Endodermal cell (in vitro differentiated cells): Measurements from ENCODE around the gene FYTTD1. TPM values are rescaled to one million over a fixed set of nuclear protein-coding genes. Genes with fewer than 3 reads are reported as not detected.
A peak's percentile ranks its signal among the peaks of the same experiment; 100 is the strongest.

ENCODE experiments used
- DNase-seq: peaks from one replicate; pipeline ENCODE4 v3.0.0-alpha.2; 2017
- H3K27ac ChIP-seq: 2 replicates; pipeline ENCODE4 v1.5.1; 2013; ENCODE audit warnings: mild to moderate bottlenecking, low read depth, low read length, moderate library complexity
- H3K27me3 ChIP-seq: 2 replicates; pipeline ENCODE4 v1.6.1; 2013; ENCODE audit warnings: mild to moderate bottlenecking, low read length, moderate library complexity; ENCODE audit not compliant: insufficient read depth, control insufficient read depth, poor library complexity, severe bottlenecking
- H3K36me3 ChIP-seq: 2 replicates; pipeline ENCODE4 v1.7.0; 2013; ENCODE audit warnings: mild to moderate bottlenecking, low read length, moderate library complexity; ENCODE audit not compliant: control insufficient read depth, insufficient read depth
- H3K4me1 ChIP-seq: one replicate; pipeline ENCODE4 v1.7.0; 2013; ENCODE audit warnings: low read length; ENCODE audit not compliant: control insufficient read depth, insufficient read depth
- H3K4me3 ChIP-seq: 2 replicates; pipeline ENCODE4 v1.5.1; 2013; ENCODE audit warnings: mild to moderate bottlenecking, low read length, moderate library complexity
- H3K9ac ChIP-seq: 2 replicates; pipeline ENCODE4 v1.6.1; 2013; ENCODE audit warnings: mild to moderate bottlenecking, low read length, moderate library complexity; ENCODE audit not compliant: poor library complexity, severe bottlenecking; ENCODE audit errors: extremely low read depth
- H3K9me3 ChIP-seq: 2 replicates; pipeline ENCODE4 v1.6.1; 2013; ENCODE audit warnings: mild to moderate bottlenecking, low read length, moderate library complexity; ENCODE audit not compliant: control insufficient read depth
- H3K27ac Mint-ChIP-seq: 2 replicates; pipeline ENCODE4 v1.8.0; 2020; ENCODE audit warnings: mixed read lengths
- H3K27me3 Mint-ChIP-seq: 2 replicates; pipeline ENCODE4 v1.8.0; 2021; ENCODE audit warnings: mild to moderate bottlenecking, mixed read lengths; ENCODE audit not compliant: insufficient read depth
- H3K36me3 Mint-ChIP-seq: 2 replicates; pipeline ENCODE4 v1.8.0; 2020; ENCODE audit warnings: low read depth, mixed read lengths
- H3K4me1 Mint-ChIP-seq: 2 replicates; pipeline ENCODE4 v1.8.0; 2020; ENCODE audit warnings: mixed read lengths
- H3K4me3 Mint-ChIP-seq: 2 replicates; pipeline ENCODE4 v1.8.0; 2020; ENCODE audit warnings: mild to moderate bottlenecking, moderate library complexity, mixed read lengths
- H3K9me3 Mint-ChIP-seq: 2 replicates; pipeline ENCODE4 v1.8.0; 2020; ENCODE audit warnings: mild to moderate bottlenecking, mixed read lengths
- CTCF ChIP-seq: fragments of 200-600 bp; sonication (generic); conservative IDR thresholded peaks from 2 replicates; pipeline ENCODE4 v1.5.0; 2021; ENCODE audit warnings: antibody characterized with exemption, mild to moderate bottlenecking
- WGBS, 2 experiments: methylation state at CpG; one replicate each; pipeline versions ENCODE4 v1.1.5 to v1.1.7; 2013; ENCODE audit warnings: missing lambda C conversion rate in 2 of 2, mixed read lengths in 1 of 2; ENCODE audit not compliant: insufficient coverage in 1 of 2, insufficient read length in 1 of 2; 5-methylcytosine and 5-hydroxymethylcytosine counted together
- total RNA-seq, 2 donors: library from RNA; stranded (reverse); fragmentation: NEBNext Ultra II Directional in 1 of 2; extraction: Animal tissue kit (Norgen Biotek cat#: 25700) in 1 of 2; gene quantifications; 2 replicates in 1 of 2; 3 replicates in 1 of 2; pipeline ENCODE4 v1.2.1, GENCODE V29; 2021

The FYTTD1 gene
- total RNA-seq, 2 donors from 2014 or later = 39.0 to 41.5 TPM

- 89 to 96% methylated on average over 2 to 4 of the region's 4 CpGs for WGBS, 2 experiments
- no peak overlapping the region for H3K27ac Mint-ChIP-seq
- peaks cover 3% of the 10 kb centered on the region for H3K4me1 ChIP-seq
- H3K27me3 Mint-ChIP-seq = peaks cover 1% of the 10 kb centered on the region
- no peak overlapping the region for H3K4me3 Mint-ChIP-seq
- peaks cover 12% of the 10 kb centered on the region for H3K4me1 Mint-ChIP-seq
- TF ChIP-seq CTCF = no peak
- H3K27me3 ChIP-seq = no peaks in the 10 kb centered on the region
- H3K9ac ChIP-seq = no peak overlapping the region
- H3K4me3 ChIP-seq = no peak overlapping the region
- peaks cover 16% of the 10 kb centered on the region for H3K36me3 Mint-ChIP-seq
- no peaks in the 10 kb centered on the region for H3K9me3 ChIP-seq
- DNase-seq = no peak
- H3K9me3 Mint-ChIP-seq = peaks cover 12% of the 10 kb centered on the region
- no peaks in the 10 kb centered on the region for H3K36me3 ChIP-seq
- no peak overlapping the region for H3K27ac ChIP-seq
Observed at GRCh38 chr3:197733042-197733441, 16.6 kb upstream of the FYTTD1 start.

GRCh38 chr3:197734667-197735318 lies 14.9 kb upstream of the FYTTD1 start:
- no peaks in the 10 kb centered on the region for H3K36me3 ChIP-seq
- H3K27ac ChIP-seq = no peak overlapping the region
- H3K4me1 ChIP-seq = peaks cover 3% of the 10 kb centered on the region
- DNase-seq = no peak
- no peak for TF ChIP-seq CTCF
- Mint-ChIP-seq H3K4me3 (no peak overlapping the region), H3K27ac (no peak overlapping the region), H3K27me3 (peaks cover 1% of the 10 kb centered on the region), H3K9me3 (peaks cover 10% of the 10 kb centered on the region), H3K36me3 (peaks cover 10% of the 10 kb centered on the region), H3K4me1 (peaks cover 12% of the 10 kb centered on the region)
- no peak overlapping the region for H3K9ac ChIP-seq
- no peak overlapping the region for H3K4me3 ChIP-seq
- no peaks in the 10 kb centered on the region for H3K9me3 ChIP-seq
- 94 to 97% methylated on average over 6 to 7 of the region's 7 CpGs for WGBS, 2 experiments
- no peaks in the 10 kb centered on the region for H3K27me3 ChIP-seq

GRCh38 chr3:197736010-197736490 lies 13.6 kb upstream of the FYTTD1 start:
- Histone ChIP-seq H3K27ac (no peak overlapping the region), H3K27me3 (no peaks in the 10 kb centered on the region), H3K4me1 (peaks cover 3% of the 10 kb centered on the region), H3K36me3 (no peaks in the 10 kb centered on the region), H3K9me3 (no peaks in the 10 kb centered on the region), H3K9ac (peak overlapping the region; percentile 34), H3K4me3 (peak overlapping the region; percentile 97)
- Mint-ChIP-seq H3K9me3 (peaks cover 3% of the 10 kb centered on the region), H3K36me3 (peaks cover 3% of the 10 kb centered on the region), H3K27me3 (peaks cover 1% of the 10 kb centered on the region), H3K4me1 (peaks cover 10% of the 10 kb centered on the region), H3K27ac (peak overlapping the region; percentile 69), H3K4me3 (peak overlapping the region; percentile 80)
- DNase-seq = peak; percentile 78
- TF ChIP-seq CTCF = no peak
- 3 to 5% methylated on average over 17 of the region's 17 CpGs for WGBS, 2 experiments
